ENCODE measurements around the gene AGMAT.
A peak's percentile ranks its signal among the peaks of the same experiment; 100 is the strongest.

Gene AGMAT

DNA sequence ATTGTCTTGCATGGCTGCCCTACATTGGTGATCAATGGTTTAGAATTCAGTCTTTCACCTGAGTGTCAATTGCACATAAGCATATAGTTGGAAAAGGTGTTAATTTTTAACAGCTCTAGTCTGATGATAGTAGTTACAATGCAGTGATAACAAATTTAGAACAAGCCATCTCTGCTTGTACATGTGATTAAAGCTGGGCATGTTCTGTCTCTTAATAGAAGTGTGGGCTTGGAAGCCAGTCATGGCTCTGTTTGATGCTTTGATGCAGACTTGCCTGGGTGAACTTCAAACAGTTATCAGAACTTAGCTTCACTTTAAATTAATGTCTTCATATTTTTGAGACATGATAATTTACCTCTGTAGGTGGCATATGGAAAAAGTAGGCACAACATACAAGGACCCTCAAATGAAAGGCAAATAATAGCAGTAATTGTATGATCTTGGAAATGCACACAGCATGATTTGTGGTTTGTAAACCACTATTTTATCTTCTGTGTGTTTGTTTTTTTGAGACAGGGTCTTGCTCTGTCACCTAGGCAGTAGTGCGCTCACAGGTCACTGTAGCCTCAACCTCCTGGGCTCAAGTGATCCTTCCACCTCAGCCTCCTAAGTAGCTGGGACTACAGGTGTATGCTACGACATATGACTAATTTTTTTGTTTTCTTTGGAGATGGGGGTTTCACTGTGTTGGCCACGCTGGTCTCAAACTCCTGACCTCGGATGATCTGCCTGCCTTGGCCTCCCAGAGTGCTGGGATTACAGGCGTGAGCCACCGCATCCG, 36.2 kb upstream of the AGMAT start:
- Histone ChIP-seq H2AK5ac (ENCODE audit: low read length, severe bottlenecking) (no peak overlapping the region), H3K27ac (ENCODE audit: low read length, poor library complexity, severe bottlenecking) (no peak overlapping the region), H3K9me3 (ENCODE audit: control insufficient read depth, low read length) (no peaks in the 10 kb centered on the region), H2BK15ac (ENCODE audit: low read depth, poor library complexity, severe bottlenecking) (no peak overlapping the region), H3K79me1 (replicated peaks; ENCODE audit: low read length, poor library complexity, severe bottlenecking) (peaks cover 3% of the 10 kb centered on the region), H3K23ac (ENCODE audit: low read length in 2 of 2) (no peak overlapping the region), H3K4me3 (ENCODE audit: insufficient read depth in 1 of 2, low read depth in 1 of 2, low read length in 2 of 2) (peak overlapping the region in 1 of 2 experiments; percentile 94), H3K4me2 (ENCODE audit: low read length, poor library complexity, severe bottlenecking) (no peak overlapping the region), H3K18ac (ENCODE audit: low read depth in 1 of 2, low read length in 2 of 2) (no peak overlapping the region), H3K36me3 (ENCODE audit: control insufficient read depth in 1 of 2, insufficient read depth in 2 of 2, low read depth in 1 of 2, low read length in 2 of 2) (peaks cover 0 to 16% of the 10 kb centered on the region in 2 experiments), H2AFZ (ENCODE audit: low read depth, low read length) (no peak overlapping the region), H3K14ac (ENCODE audit: low read length in 2 of 2) (no peak overlapping the region), H3K4ac (ENCODE audit: low read depth in 1 of 2, low read length in 2 of 2) (no peak overlapping the region), H3K27me3 (ENCODE audit: control insufficient read depth in 1 of 2, insufficient read depth in 1 of 2, low read length in 2 of 2) (no peaks in the 10 kb centered on the region), H4K91ac (ENCODE audit: low read length) (no peak overlapping the region), H2BK5ac (ENCODE audit: low read depth, low read length, poor library complexity, severe bottlenecking) (no peak overlapping the region), H2BK120ac (ENCODE audit: low read depth, low read length) (no peak overlapping the region), H3K4me1 (ENCODE audit: control insufficient read depth, insufficient read depth, low read depth, low read length) (peaks cover 7% of the 10 kb centered on the region), H4K8ac (ENCODE audit: low read length) (no peak overlapping the region), H3K9ac (ENCODE audit: low read length) (no peak overlapping the region), H2BK12ac (ENCODE audit: low read length in 2 of 2) (no peak overlapping the region)
- no peak for DNase-seq
- WGBS: 100% methylated on average over 1 of the region's 7 CpGs

DNA sequence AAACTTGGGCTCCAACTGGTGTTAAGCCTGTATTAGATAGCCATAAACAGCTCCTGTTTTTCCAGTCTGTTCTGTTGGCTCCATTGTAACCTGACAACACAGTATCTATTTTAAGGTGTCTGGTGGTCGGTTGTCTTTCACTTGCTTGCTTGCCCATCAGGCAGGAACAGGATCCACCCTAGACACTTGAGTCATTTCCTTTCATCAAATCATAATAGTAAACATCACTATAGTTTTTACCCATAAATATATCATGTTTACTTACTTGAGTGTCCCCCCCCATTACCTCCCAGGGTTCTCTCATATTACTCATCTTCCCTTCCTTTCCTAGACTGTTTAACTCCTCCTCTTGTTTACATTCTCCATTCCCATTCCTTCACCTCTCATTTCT, 35.3 kb upstream of the AGMAT start:
- Histone ChIP-seq H3K4me2 (ENCODE audit: low read length, poor library complexity, severe bottlenecking) (no peak overlapping the region), H2AFZ (ENCODE audit: low read depth, low read length) (no peak overlapping the region), H3K4me3 (ENCODE audit: insufficient read depth in 1 of 2, low read depth in 1 of 2, low read length in 2 of 2) (peak overlapping the region in 1 of 2 experiments; percentile 94), H3K27ac (ENCODE audit: low read length, poor library complexity, severe bottlenecking) (no peak overlapping the region), H3K9me3 (ENCODE audit: control insufficient read depth, low read length) (no peaks in the 10 kb centered on the region), H3K79me1 (replicated peaks; ENCODE audit: low read length, poor library complexity, severe bottlenecking) (peaks cover 3% of the 10 kb centered on the region), H4K91ac (ENCODE audit: low read length) (no peak overlapping the region), H3K23ac (ENCODE audit: low read length in 2 of 2) (no peak overlapping the region), H3K4ac (ENCODE audit: low read depth in 1 of 2, low read length in 2 of 2) (no peak overlapping the region), H3K14ac (ENCODE audit: low read length in 2 of 2) (no peak overlapping the region), H3K36me3 (ENCODE audit: control insufficient read depth in 1 of 2, insufficient read depth in 2 of 2, low read depth in 1 of 2, low read length in 2 of 2) (peaks cover 0 to 16% of the 10 kb centered on the region in 2 experiments), H2AK5ac (ENCODE audit: low read length, severe bottlenecking) (no peak overlapping the region), H2BK12ac (ENCODE audit: low read length in 2 of 2) (no peak overlapping the region), H3K9ac (ENCODE audit: low read length) (peak overlapping the region; percentile 29), H2BK15ac (ENCODE audit: low read depth, poor library complexity, severe bottlenecking) (no peak overlapping the region), H2BK5ac (ENCODE audit: low read depth, low read length, poor library complexity, severe bottlenecking) (no peak overlapping the region), H2BK120ac (ENCODE audit: low read depth, low read length) (no peak overlapping the region), H4K8ac (ENCODE audit: low read length) (no peak overlapping the region), H3K18ac (ENCODE audit: low read depth in 1 of 2, low read length in 2 of 2) (no peak overlapping the region), H3K27me3 (ENCODE audit: control insufficient read depth in 1 of 2, insufficient read depth in 1 of 2, low read length in 2 of 2) (no peaks in the 10 kb centered on the region), H3K4me1 (ENCODE audit: control insufficient read depth, insufficient read depth, low read depth, low read length) (peaks cover 7% of the 10 kb centered on the region)
- WGBS: 0% methylated on average over 1 of the region's 1 CpG
- DNase-seq: peak; percentile 82

DNA sequence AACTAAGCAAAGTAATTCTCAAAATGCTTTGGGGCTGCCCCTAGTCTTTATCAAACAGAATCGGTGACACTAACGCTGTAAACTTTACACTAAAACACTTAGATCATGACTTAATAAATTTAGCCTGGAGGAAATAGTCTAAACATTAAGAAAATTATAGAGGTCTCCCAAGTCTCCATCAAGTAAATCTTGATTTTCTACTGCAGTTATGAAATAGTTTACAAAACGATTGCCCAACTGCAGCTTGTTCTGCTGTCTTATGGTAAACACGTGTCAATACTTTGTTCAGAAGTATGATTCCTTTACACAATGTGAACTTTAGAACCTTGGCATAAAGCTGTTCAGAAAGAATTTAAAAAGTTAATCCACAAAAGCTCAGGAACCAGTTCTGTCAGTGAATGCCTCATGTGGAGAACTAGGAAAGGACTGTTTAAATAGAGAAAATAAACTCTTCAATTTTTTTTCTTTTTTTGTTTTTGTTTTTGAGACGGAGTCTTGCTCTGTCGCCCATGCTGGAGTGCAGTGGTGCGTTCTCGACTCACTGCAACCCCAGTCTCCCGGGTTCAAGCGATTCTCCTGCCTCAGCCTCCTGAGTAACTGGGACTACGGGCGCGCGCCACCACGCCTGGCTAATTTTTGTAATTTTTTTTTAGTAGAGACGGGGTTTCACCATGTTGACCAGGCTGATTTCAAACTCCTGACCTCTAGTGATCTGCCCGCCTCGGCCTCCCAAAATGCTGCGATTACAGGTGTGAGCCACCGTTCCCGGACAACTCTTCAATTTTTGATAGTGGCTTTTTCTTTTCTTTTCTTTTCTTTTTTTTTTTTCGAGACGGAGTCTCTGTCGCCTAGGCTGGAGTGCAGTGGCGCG, 34.0 kb upstream of the AGMAT start:
- H4K8ac ChIP-seq (ENCODE audit: low read length): no peak overlapping the region
- H3K27ac ChIP-seq (ENCODE audit: low read length, poor library complexity, severe bottlenecking): peak overlapping the region; percentile 48
- peak overlapping the region in 1 of 2 experiments; percentile 94 for H3K4me3 ChIP-seq (ENCODE audit: insufficient read depth in 1 of 2, low read depth in 1 of 2, low read length in 2 of 2)
- H3K9me3 ChIP-seq (ENCODE audit: control insufficient read depth, low read length): no peaks in the 10 kb centered on the region
- no peak overlapping the region for H2AK5ac ChIP-seq (ENCODE audit: low read length, severe bottlenecking)
- 94% methylated on average over 22 of the region's 26 CpGs for WGBS
- peak overlapping the region; percentile 60 for H3K4me2 ChIP-seq (ENCODE audit: low read length, poor library complexity, severe bottlenecking)
- H3K4ac ChIP-seq (ENCODE audit: low read depth in 1 of 2, low read length in 2 of 2): no peak overlapping the region
- H3K18ac ChIP-seq (ENCODE audit: low read depth in 1 of 2, low read length in 2 of 2): peak overlapping the region in 1 of 2 experiments; percentile 55
- no peak overlapping the region for H4K91ac ChIP-seq (ENCODE audit: low read length)
- H2BK15ac ChIP-seq (ENCODE audit: low read depth, poor library complexity, severe bottlenecking): no peak overlapping the region
- H2BK5ac ChIP-seq (ENCODE audit: low read depth, low read length, poor library complexity, severe bottlenecking): no peak overlapping the region
- H3K36me3 ChIP-seq (ENCODE audit: control insufficient read depth in 1 of 2, insufficient read depth in 2 of 2, low read depth in 1 of 2, low read length in 2 of 2): peaks cover 0 to 16% of the 10 kb centered on the region in 2 experiments
- no peak overlapping the region for H2BK120ac ChIP-seq (ENCODE audit: low read depth, low read length)
- H3K23ac ChIP-seq (ENCODE audit: low read length in 2 of 2): no peak overlapping the region
- H3K4me1 ChIP-seq (ENCODE audit: control insufficient read depth, insufficient read depth, low read depth, low read length): peaks cover 5% of the 10 kb centered on the region
- H2BK12ac ChIP-seq (ENCODE audit: low read length in 2 of 2): no peak overlapping the region
- peak; percentile 82 for DNase-seq
- H3K27me3 ChIP-seq (ENCODE audit: control insufficient read depth in 1 of 2, insufficient read depth in 1 of 2, low read length in 2 of 2): no peaks in the 10 kb centered on the region
- peaks cover 3% of the 10 kb centered on the region for H3K79me1 ChIP-seq (replicated peaks; ENCODE audit: low read length, poor library complexity, severe bottlenecking)
- H3K14ac ChIP-seq (ENCODE audit: low read length in 2 of 2): no peak overlapping the region
- peak overlapping the region; percentile 98 for H3K9ac ChIP-seq (ENCODE audit: low read length)
- H2AFZ ChIP-seq (ENCODE audit: low read depth, low read length): no peak overlapping the region

Measured in mesenchymal stem cell (in vitro differentiated cells and primary cell).